ENCODE results near the gene YES1. TPM values are rescaled to one million over a fixed set of nuclear protein-coding genes. Genes with fewer than 3 reads are reported as not detected.

YES1 gene
- total and polyA plus RNA-seq, 3 donors from 2014 or later: 31.8 to 228 (median 193) TPM

GRCh38 chr18:840023-840408, 28.0 kb upstream of the YES1 start:
- Histone ChIP-seq H3K4me1 (peaks cover 8% of the 10 kb centered on the region), H3K9me3 (no peaks in the 10 kb centered on the region), H3K36me3 (ENCODE audit: low read depth, missing control alignments) (no peaks in the 10 kb centered on the region), H3K27ac (peak overlapping the region; percentile 26 to 40), H3K27me3 (no peaks in the 10 kb centered on the region), H3K4me3 (no peak overlapping the region)
- 46 to 68% methylated on average over 1 of the region's 1 CpG for WGBS, 2 donors
- no peak for DNase-seq
- intact Hi-C loops (cut with DNase I; ENCODE audit: low total_unique reads): no loop called here
- TF ChIP-seq, protein P1, sequence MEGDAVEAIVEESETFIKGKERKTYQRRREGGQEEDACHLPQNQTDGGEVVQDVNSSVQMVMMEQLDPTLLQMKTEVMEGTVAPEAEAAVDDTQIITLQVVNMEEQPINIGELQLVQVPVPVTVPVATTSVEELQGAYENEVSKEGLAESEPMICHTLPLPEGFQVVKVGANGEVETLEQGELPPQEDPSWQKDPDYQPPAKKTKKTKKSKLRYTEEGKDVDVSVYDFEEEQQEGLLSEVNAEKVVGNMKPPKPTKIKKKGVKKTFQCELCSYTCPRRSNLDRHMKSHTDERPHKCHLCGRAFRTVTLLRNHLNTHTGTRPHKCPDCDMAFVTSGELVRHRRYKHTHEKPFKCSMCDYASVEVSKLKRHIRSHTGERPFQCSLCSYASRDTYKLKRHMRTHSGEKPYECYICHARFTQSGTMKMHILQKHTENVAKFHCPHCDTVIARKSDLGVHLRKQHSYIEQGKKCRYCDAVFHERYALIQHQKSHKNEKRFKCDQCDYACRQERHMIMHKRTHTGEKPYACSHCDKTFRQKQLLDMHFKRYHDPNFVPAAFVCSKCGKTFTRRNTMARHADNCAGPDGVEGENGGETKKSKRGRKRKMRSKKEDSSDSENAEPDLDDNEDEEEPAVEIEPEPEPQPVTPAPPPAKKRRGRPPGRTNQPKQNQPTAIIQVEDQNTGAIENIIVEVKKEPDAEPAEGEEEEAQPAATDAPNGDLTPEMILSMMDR (IDR thresholded peaks at IDR 0.05): no peak
- TF ChIP-seq POLR2A (IDR thresholded peaks at IDR 0.05): no peak

DNA sequence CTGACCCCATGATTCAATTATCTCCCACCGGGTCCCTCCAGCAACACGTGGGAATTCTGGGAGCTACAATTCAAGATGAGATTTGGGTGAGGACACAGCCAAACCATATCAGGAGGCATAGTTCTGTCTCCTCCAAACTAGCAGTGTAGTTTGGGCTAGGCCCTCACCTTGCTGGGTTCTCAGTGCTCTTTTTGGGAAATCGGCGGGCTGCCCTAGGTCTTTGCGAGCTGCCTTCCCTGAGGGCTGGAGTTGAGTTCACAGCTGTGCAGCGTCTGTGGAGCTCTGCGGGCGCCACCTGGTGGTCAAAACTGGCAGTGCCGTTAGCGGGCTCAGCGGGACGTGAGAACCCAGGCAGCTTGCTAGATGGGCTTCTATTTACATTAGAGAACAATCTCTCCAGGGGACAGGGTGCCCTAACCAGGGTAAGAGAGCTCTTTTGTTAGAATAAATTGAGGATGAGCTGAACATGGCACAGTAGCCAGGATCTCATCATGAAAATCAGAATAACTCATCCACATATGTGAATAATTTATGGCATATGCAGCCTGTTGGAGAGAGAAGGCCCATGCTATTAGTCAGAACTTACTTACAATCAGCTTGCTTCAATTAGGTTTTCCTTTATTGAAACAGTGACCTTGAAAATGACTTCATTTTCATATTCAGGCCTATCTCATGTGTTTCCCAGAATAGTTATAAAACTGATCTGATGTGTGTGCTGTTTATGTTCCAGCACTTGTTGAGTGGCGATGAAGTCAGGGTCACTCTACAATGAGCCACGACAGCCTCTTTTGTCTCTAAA, 27.4 kb upstream of the YES1 start:
- H3K4me1 ChIP-seq: peaks cover 8% of the 10 kb centered on the region
- peak overlapping the region; percentile 9 to 26 for H3K4me3 ChIP-seq
- DNase-seq: peak; percentile 96
- peak overlapping the region; percentile 26 to 40 for H3K27ac ChIP-seq
- TF ChIP-seq, protein P1 (IDR thresholded peaks at IDR 0.05): peak; percentile 91 to 98 (median 97)
- no peak for TF ChIP-seq POLR2A (IDR thresholded peaks at IDR 0.05)
- WGBS, 2 donors: 11 to 12% methylated on average over 11 to 14 of the region's 14 CpGs
- no peaks in the 10 kb centered on the region for H3K36me3 ChIP-seq (ENCODE audit: low read depth, missing control alignments)
- no peaks in the 10 kb centered on the region for H3K9me3 ChIP-seq
- no peaks in the 10 kb centered on the region for H3K27me3 ChIP-seq
- intact Hi-C loops (cut with DNase I; ENCODE audit: low total_unique reads): loop anchor here (10.0 kb wide), 2 partner anchors 95 to 215 kb away; no protein-coding TSS in a partner anchor

GRCh38 chr18:837922-838321, 25.9 kb upstream of the YES1 start:
- Histone ChIP-seq H3K4me3 (no peak overlapping the region), H3K4me1 (peaks cover 16% of the 10 kb centered on the region), H3K9me3 (no peaks in the 10 kb centered on the region), H3K36me3 (ENCODE audit: low read depth, missing control alignments) (no peaks in the 10 kb centered on the region), H3K27ac (no peak overlapping the region), H3K27me3 (no peaks in the 10 kb centered on the region)
- WGBS, 2 donors: 69 to 79% methylated on average over 2 of the region's 2 CpGs
- intact Hi-C loops (cut with DNase I; ENCODE audit: low total_unique reads): loop anchor here (10.0 kb wide), 2 partner anchors 93 to 213 kb away; no protein-coding TSS in a partner anchor
- TF ChIP-seq POLR2A (IDR thresholded peaks at IDR 0.05): no peak
- TF ChIP-seq, protein P1 (IDR thresholded peaks at IDR 0.05): no peak
- no peak for DNase-seq

- Histone ChIP-seq H3K9me3 (no peaks in the 10 kb centered on the region), H3K36me3 (ENCODE audit: low read depth, missing control alignments) (no peaks in the 10 kb centered on the region), H3K4me1 (peaks cover 12% of the 10 kb centered on the region), H3K27me3 (no peaks in the 10 kb centered on the region), H3K27ac (peak overlapping the region; percentile 26 to 58), H3K4me3 (no peak overlapping the region)
- TF ChIP-seq POLR2A (IDR thresholded peaks at IDR 0.05): no peak
- TF ChIP-seq, protein P1 (IDR thresholded peaks at IDR 0.05): no peak
- 70 to 82% methylated on average over 8 of the region's 8 CpGs for WGBS, 2 donors
- intact Hi-C loops (cut with DNase I; ENCODE audit: low total_unique reads): loop anchor here (10.0 kb wide), 2 partner anchors 89 to 209 kb away; no protein-coding TSS in a partner anchor
- peak; percentile 89 for DNase-seq
Measured at GRCh38 chr18:834082-834720, 22.2 kb upstream of the YES1 start.

All from testis (tissue), 3 donors.